Measurements from ENCODE around the gene TAF7.

The TAF7 gene

GRCh38 chr5:141356133-141356532, 35.5 kb upstream of the TAF7 start:
- Histone ChIP-seq H3K9ac (no peak overlapping the region), H3K4me3 (IDR thresholded peaks at IDR 0.05; ENCODE audit: insufficient read depth, low read depth, low read length) (no peak overlapping the region), H3K4me2 (no peak overlapping the region), H3K79me2 (ENCODE audit: insufficient read depth, low read depth) (no peaks in the 10 kb centered on the region), H4K20me1 (ENCODE audit: insufficient read depth) (no peaks in the 10 kb centered on the region), H3K36me3 (ENCODE audit: insufficient read depth) (no peaks in the 10 kb centered on the region), H2AFZ (ENCODE audit: low read depth) (no peak overlapping the region), H3K27ac (no peak overlapping the region), H3K27me3 (ENCODE audit: insufficient read depth, low read depth) (no peaks in the 10 kb centered on the region), H3K4me1 (ENCODE audit: low read depth, poor library complexity, severe bottlenecking) (no peaks in the 10 kb centered on the region)
- no peak for TF ChIP-seq CTCF (conservative IDR thresholded peaks at IDR 0.05; ENCODE audit: low read depth, low read length)

GRCh38 chr5:141355641-141356040, 35.1 kb upstream of the TAF7 start:
- no peaks in the 10 kb centered on the region for H3K27me3 ChIP-seq (ENCODE audit: insufficient read depth, low read depth)
- H3K79me2 ChIP-seq (ENCODE audit: insufficient read depth, low read depth): no peaks in the 10 kb centered on the region
- H3K27ac ChIP-seq: no peak overlapping the region
- TF ChIP-seq CTCF (conservative IDR thresholded peaks at IDR 0.05; ENCODE audit: low read depth, low read length): no peak
- H4K20me1 ChIP-seq (ENCODE audit: insufficient read depth): no peaks in the 10 kb centered on the region
- H3K4me1 ChIP-seq (ENCODE audit: low read depth, poor library complexity, severe bottlenecking): no peaks in the 10 kb centered on the region
- H3K4me3 ChIP-seq (IDR thresholded peaks at IDR 0.05; ENCODE audit: insufficient read depth, low read depth, low read length): no peak overlapping the region
- no peaks in the 10 kb centered on the region for H3K36me3 ChIP-seq (ENCODE audit: insufficient read depth)
- H2AFZ ChIP-seq (ENCODE audit: low read depth): no peak overlapping the region
- H3K9ac ChIP-seq: no peak overlapping the region
- H3K4me2 ChIP-seq: no peak overlapping the region

- H2AFZ ChIP-seq (ENCODE audit: low read depth): no peak within 1 kb of the TSS
- H3K79me2 ChIP-seq (ENCODE audit: insufficient read depth, low read depth): no peaks in the 10 kb centered on the region
- peak; percentile 66 for TF ChIP-seq CTCF (conservative IDR thresholded peaks at IDR 0.05; ENCODE audit: low read depth, low read length)
- no peak within 1 kb of the TSS for H3K9ac ChIP-seq
- H3K4me1 ChIP-seq (ENCODE audit: low read depth, poor library complexity, severe bottlenecking): no peaks in the 10 kb centered on the region
- H3K27me3 ChIP-seq (ENCODE audit: insufficient read depth, low read depth): no peaks in the 10 kb centered on the region
- no peak within 1 kb of the TSS for H3K27ac ChIP-seq
- H4K20me1 ChIP-seq (ENCODE audit: insufficient read depth): no peaks in the 10 kb centered on the region
- no peak within 1 kb of the TSS for H3K4me2 ChIP-seq
- no peak within 1 kb of the TSS for H3K4me3 ChIP-seq (IDR thresholded peaks at IDR 0.05; ENCODE audit: insufficient read depth, low read depth, low read length)
- no peaks in the 10 kb centered on the region for H3K36me3 ChIP-seq (ENCODE audit: insufficient read depth)
Observed at GRCh38 chr5:141354900-141355469, 34.4 kb upstream of the TAF7 start, which contains the start of gene PCDHGA4. PCDHGA4 (plus strand) TSS chr5:141355021; CDS start chr5:141355108, 87 bp downstream.

- no peak overlapping the region for H2AFZ ChIP-seq (ENCODE audit: low read depth)
- H3K9ac ChIP-seq: no peak overlapping the region
- H3K36me3 ChIP-seq (ENCODE audit: insufficient read depth): no peaks in the 10 kb centered on the region
- H3K27me3 ChIP-seq (ENCODE audit: insufficient read depth, low read depth): no peaks in the 10 kb centered on the region
- H3K4me1 ChIP-seq (ENCODE audit: low read depth, poor library complexity, severe bottlenecking): no peaks in the 10 kb centered on the region
- no peak overlapping the region for H3K4me2 ChIP-seq
- TF ChIP-seq CTCF (conservative IDR thresholded peaks at IDR 0.05; ENCODE audit: low read depth, low read length): no peak
- H3K4me3 ChIP-seq (IDR thresholded peaks at IDR 0.05; ENCODE audit: insufficient read depth, low read depth, low read length): no peak overlapping the region
- H3K27ac ChIP-seq: no peak overlapping the region
- no peaks in the 10 kb centered on the region for H3K79me2 ChIP-seq (ENCODE audit: insufficient read depth, low read depth)
- H4K20me1 ChIP-seq (ENCODE audit: insufficient read depth): no peaks in the 10 kb centered on the region
Observed at GRCh38 chr5:141351591-141351990, 31.0 kb upstream of the TAF7 start.

Data from KMS-11 (cell line).